ENCODE measurements around the gene SMIM12. TPM values are rescaled to one million over a fixed set of nuclear protein-coding genes. Genes with fewer than 3 reads are reported as not detected.

SMIM12 gene
- polyA plus RNA-seq, 4 donors = 29.9 to 39.0 (median 34.9) TPM

GRCh38 chr1:34808051-34808810 lies 51.3 kb downstream of the SMIM12 start:
- no peak for DNase-seq (ENCODE audit: low read depth in 4 of 4, low spot score in 3 of 4)

- DNase-seq (ENCODE audit: low read depth in 4 of 4, low spot score in 3 of 4) = no peak
These were observed 53.2 kb downstream of the SMIM12 start for GRCh38 chr1:34806396-34806795.

GRCh38 chr1:34803770-34804169 lies 55.8 kb downstream of the SMIM12 start:
- DNase-seq (ENCODE audit: low read depth in 4 of 4, low spot score in 3 of 4) = no peak

Other genes with a start within 250 kb of the SMIM12 start
- gene GJB5, start 104.7 kb downstream of the SMIM12 start, polyA plus RNA-seq (ENCODE audit: insufficient read length in 4 of 4) = under 1 TPM in 3 of 4 donors, not detected in 1; 0.19 to 0.54 (median 0.31) TPM
- gene GJB4, start 100.0 kb downstream of the SMIM12 start, polyA plus RNA-seq (ENCODE audit: insufficient read length in 4 of 4) = under 1 TPM in 2 of 4 donors, not detected in 2; 0.13 to 0.18 TPM
- under 1 TPM; 0.18 to 0.57 (median 0.24) TPM for gene GJB3, start 78.5 kb downstream of the SMIM12 start, polyA plus RNA-seq (ENCODE audit: insufficient read length in 4 of 4)
- gene GJA4, start 66.8 kb downstream of the SMIM12 start, polyA plus RNA-seq (ENCODE audit: insufficient read length in 4 of 4) = 10 to 100 TPM; 17.3 to 22.6 (median 19.7) TPM
- 1 to 10 TPM; 2.0 to 3.0 (median 2.4) TPM for gene DLGAP3, start 69.9 kb upstream of the SMIM12 start, polyA plus RNA-seq (ENCODE audit: insufficient read length in 4 of 4)
- 10 to 100 TPM; 34.1 to 38.4 (median 34.9) TPM for gene TMEM35B, start 125.6 kb upstream of the SMIM12 start, polyA plus RNA-seq (ENCODE audit: insufficient read length in 4 of 4)
- gene ZMYM6, start 172.2 kb upstream of the SMIM12 start, polyA plus RNA-seq (ENCODE audit: insufficient read length in 4 of 4) = 10 to 100 TPM; 15.9 to 24.4 (median 20.3) TPM
- 10 to 100 TPM; 15.2 to 19.9 (median 18.1) TPM for gene ZMYM1, start 219.6 kb upstream of the SMIM12 start, polyA plus RNA-seq (ENCODE audit: insufficient read length in 4 of 4)

All from right renal pelvis (tissue), 4 donors.